ENCODE results near the gene FASTKD3.

DNA sequence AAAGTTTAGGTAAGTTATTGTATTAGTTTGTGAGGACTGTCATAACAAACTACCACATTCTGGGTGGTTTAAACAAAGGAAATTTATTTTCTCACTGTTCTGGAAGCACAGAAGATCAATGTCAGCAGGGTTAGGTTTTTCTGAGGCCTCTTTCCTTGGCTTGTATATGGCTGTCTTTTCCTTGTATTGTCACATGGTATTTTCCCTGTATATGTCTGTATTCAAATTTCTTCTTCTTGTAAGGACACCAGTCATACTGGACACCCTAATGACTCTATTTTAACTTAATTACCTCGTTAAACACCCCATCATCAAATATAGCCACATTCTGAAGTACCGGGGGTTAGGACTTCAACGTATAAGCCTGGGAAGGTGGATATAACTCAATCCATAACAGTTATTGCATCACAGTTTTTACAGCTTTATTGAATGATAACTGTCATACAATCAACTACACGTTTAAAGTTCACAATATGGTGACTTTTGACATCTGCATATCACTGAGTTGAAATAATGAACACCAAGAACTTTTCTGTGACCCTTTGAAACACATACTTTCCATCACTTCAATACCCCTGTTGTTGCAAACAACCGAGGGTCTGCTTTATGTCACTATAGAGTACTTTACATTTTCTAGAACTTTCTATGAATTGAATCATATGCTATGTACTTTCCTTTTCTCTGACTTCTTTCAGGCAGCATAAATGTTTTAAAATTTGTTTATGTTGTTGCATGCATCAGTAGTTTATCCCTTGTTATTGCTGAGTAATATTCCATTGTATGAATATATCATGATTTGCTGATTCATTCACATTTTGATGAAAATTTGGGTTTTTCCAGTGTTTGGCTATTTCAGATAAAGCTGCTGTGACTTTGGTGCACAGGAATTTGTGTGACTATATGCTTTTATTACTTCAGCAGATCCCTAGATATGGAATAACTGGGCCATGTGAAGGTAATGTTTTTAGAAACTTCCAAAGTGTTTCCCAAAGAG lies 48.6 kb upstream of the FASTKD3 start:
- no peak for TF ChIP-seq EZH2phosphoT487 (IDR thresholded peaks at IDR 0.05; ENCODE audit: borderline replicate concordance, low read depth, low read length)
- TF ChIP-seq, protein P1, sequence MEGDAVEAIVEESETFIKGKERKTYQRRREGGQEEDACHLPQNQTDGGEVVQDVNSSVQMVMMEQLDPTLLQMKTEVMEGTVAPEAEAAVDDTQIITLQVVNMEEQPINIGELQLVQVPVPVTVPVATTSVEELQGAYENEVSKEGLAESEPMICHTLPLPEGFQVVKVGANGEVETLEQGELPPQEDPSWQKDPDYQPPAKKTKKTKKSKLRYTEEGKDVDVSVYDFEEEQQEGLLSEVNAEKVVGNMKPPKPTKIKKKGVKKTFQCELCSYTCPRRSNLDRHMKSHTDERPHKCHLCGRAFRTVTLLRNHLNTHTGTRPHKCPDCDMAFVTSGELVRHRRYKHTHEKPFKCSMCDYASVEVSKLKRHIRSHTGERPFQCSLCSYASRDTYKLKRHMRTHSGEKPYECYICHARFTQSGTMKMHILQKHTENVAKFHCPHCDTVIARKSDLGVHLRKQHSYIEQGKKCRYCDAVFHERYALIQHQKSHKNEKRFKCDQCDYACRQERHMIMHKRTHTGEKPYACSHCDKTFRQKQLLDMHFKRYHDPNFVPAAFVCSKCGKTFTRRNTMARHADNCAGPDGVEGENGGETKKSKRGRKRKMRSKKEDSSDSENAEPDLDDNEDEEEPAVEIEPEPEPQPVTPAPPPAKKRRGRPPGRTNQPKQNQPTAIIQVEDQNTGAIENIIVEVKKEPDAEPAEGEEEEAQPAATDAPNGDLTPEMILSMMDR (conservative IDR thresholded peaks at IDR 0.05; ENCODE audit: low read length) = no peak

Data from OCI-LY7 (cell line).